ENCODE data around the gene WWOX. TPM values are rescaled to one million over a fixed set of nuclear protein-coding genes. Genes with fewer than 3 reads are reported as not detected.

Gene WWOX
- total and polyA plus RNA-seq, 2 of the 8 experiments (the other 6 are each of a cell fraction or from before 2014, with no cell fraction given), result 5.4 to 16.7 TPM

DNA sequence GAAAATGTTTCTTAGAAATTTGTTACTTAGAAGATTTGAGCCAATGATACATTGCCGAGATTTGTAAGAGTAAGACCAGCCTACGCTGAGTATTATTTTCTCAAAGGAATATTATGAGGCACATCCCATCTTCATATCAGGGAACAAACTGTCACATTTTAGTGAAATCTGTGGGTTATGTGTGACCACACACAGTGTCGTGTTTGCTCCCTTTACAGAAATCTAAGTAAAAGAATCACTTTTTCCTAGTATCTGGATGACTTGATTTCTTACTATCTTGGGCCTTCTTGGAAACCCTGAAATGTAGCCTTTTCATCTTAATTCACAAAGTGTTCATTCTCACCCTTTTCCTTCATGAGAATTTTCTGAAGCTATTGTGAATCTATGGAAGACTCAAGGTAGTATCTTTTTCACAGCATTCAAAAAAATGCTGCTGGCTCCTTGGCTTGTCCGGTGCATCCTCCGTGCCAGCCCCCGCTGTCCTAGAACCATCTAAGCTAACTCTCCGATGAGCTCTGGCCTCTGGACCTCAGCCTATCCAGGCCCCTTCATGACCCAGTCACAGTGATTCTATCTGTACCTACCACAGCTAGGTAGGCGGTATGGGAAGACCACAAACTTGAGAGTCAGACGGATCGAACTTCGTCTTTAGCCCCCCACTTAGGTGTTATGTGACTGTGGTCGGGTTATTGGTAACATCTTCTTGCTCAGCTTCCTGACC, 976.8 kb downstream of the WWOX start:
- Histone ChIP-seq H2AK5ac (ENCODE audit: low read depth, low read length) (no peak overlapping the region), H4K5ac (ENCODE audit: insufficient read length, low read depth, low read length) (no peak overlapping the region), H2BK120ac (replicated peaks; ENCODE audit: low read depth, low read length) (no peak overlapping the region), H3K27ac (ENCODE audit: low read depth, low read length) (no peak overlapping the region), H3K9ac (replicated peaks in 1 of 4; ENCODE audit: extremely low read depth in 1 of 4, low read depth in 3 of 4, low read length in 3 of 4) (no peak overlapping the region), H2AFZ (ENCODE audit: low read length) (no peak overlapping the region), H2BK12ac (ENCODE audit: low read depth, low read length) (no peak overlapping the region), H3K27me3 (replicated peaks in 1 of 4; ENCODE audit: control insufficient read depth in 3 of 4, extremely low read depth in 1 of 4, insufficient read depth in 3 of 4, low read length in 3 of 4) (no peaks in the 10 kb centered on the region), H3K4me3 (ENCODE audit: extremely low read depth in 1 of 4, insufficient read depth in 2 of 4, low read depth in 3 of 4, low read length in 4 of 4) (no peak overlapping the region), H3K36me3 (ENCODE audit: control insufficient read depth in 2 of 4, insufficient read depth in 4 of 4, low read length in 3 of 4) (no peaks in the 10 kb centered on the region), H4K8ac (ENCODE audit: extremely low read depth, insufficient read depth, low read length) (no peak overlapping the region), H3K79me2 (ENCODE audit: control insufficient read depth in 1 of 2, insufficient read depth in 2 of 2, low read length in 2 of 2) (no peaks in the 10 kb centered on the region), H3K23ac (ENCODE audit: insufficient read length) (no peak overlapping the region), H3K4me1 (replicated peaks in 1 of 4; ENCODE audit: control insufficient read depth in 3 of 4, insufficient read depth in 4 of 4, low read length in 3 of 4) (peaks cover 0 to 4% (median 3%) of the 10 kb centered on the region in 4 experiments; a peak in 5 of 7 replicates), H3K23me2 (ENCODE audit: low read depth, low read length) (no peaks in the 10 kb centered on the region), H3K79me1 (ENCODE audit: low read depth, low read length) (no peaks in the 10 kb centered on the region), H3K18ac (ENCODE audit: extremely low read depth, low read length) (no peak overlapping the region), H2BK15ac (ENCODE audit: low read length) (no peak overlapping the region), H3K56ac (replicated peaks; ENCODE audit: insufficient read length, low read depth, low read length) (no peak overlapping the region), H4K20me1 (replicated peaks in 1 of 2; ENCODE audit: control insufficient read depth in 1 of 2, insufficient read depth in 2 of 2, low read length in 2 of 2) (no peaks in the 10 kb centered on the region), H3K4me2 (ENCODE audit: insufficient read depth in 1 of 2, low read depth in 2 of 2, low read length in 2 of 2) (no peak overlapping the region), H3K4ac (replicated peaks; ENCODE audit: insufficient read length, low read depth, low read length) (no peak overlapping the region), H2BK5ac (ENCODE audit: low read depth, low read length) (no peak overlapping the region), H3K9me3 (ENCODE audit: insufficient read depth in 2 of 2, low read depth in 1 of 2, low read length in 1 of 2) (no peaks in the 10 kb centered on the region), H2BK20ac (ENCODE audit: low read length) (no peak overlapping the region), H3K14ac (ENCODE audit: insufficient read length) (no peak overlapping the region), H4K91ac (replicated peaks; ENCODE audit: insufficient read length, low read length) (no peak overlapping the region)
- DNase-seq (ENCODE audit: low read depth in 1 of 2, low spot score in 2 of 2) (no peak), FAIRE-seq (no peak)
- TF ChIP-seq EZH2 (IDR thresholded peaks at IDR 0.05; ENCODE audit: low read depth, low read length, severe bottlenecking) (no peak), RNF2 (IDR thresholded peaks at IDR 0.05; ENCODE audit: borderline replicate concordance, low read depth, low read length, missing control alignments, poor library complexity, severe bottlenecking) (no peak)
- POLR2A ChIA-PET (ENCODE audit: partially characterized antibody), result no interaction called here
- WGBS, 2 experiments (ENCODE audit: extremely low coverage in 1 of 2, insufficient coverage in 1 of 2, insufficient read length in 1 of 2, insufficient replicate concordance in 2 of 2, low coverage in 1 of 2, low lambda C conversion rate in 2 of 2, missing lambda C conversion rate in 1 of 2), result 95% methylated on average over 12 of the region's 12 CpGs; no CpG with 5 or more reads in 1 of the 2 experiments
- CTCF ChIA-PET (ENCODE audit: partially characterized antibody), result interaction anchor here (1.1 kb wide), 2 partner anchors 30 to 1005 kb away, joined by 3 to 4 read pairs; no protein-coding TSS in a partner anchor

Measured in H1 (cell line).